GM18519 (cell line): ENCODE measurements around the gene PRKRA.
A peak's percentile ranks its signal among the peaks of the same experiment; 100 is the strongest.
"Not testable (repeated sequence)": the region's sequence is repeated elsewhere in the genome, so short reads cannot be mapped to it uniquely, and the experiment has no call there.

Experiments used
- ATAC-seq: cut with Tn5 transposase; IDR thresholded peaks from one replicate; pipeline ENCODE4 v1.9.1; 2021; ENCODE audit warnings: mild to moderate bottlenecking, moderate library complexity; ENCODE audit not compliant: unreplicated experiment, low FRiP score

Gene PRKRA

DNA sequence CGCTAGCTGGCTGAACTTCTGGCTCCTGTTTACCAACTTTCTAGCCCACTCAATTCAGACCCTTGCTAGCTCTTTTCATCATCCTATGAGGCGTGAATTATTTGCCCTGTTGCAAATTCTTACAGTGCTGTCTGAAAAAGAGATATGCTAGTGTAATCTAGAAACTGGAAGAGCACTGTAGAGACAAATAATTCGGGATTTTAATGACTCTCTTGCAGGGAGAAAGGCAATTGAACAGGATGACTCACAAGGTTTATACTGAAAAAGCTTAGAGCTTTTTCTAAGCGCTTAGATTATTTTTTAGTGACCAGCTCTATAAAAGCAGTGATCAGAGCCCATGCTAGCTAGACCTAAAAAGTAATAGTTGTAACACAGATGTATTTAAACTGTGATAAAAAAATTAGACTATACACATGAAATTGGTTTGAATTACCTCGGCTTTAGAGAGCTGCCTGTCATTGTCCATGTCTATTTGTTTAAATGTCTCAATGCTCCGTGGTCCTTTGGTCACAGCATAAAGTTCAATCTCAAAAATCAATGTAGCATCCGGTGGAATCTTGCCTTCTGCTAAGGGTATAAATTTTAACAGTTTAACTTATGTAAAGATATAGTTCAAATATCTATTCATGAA lies 18.4 kb upstream of the PRKRA start:
- no peak for ATAC-seq

DNA sequence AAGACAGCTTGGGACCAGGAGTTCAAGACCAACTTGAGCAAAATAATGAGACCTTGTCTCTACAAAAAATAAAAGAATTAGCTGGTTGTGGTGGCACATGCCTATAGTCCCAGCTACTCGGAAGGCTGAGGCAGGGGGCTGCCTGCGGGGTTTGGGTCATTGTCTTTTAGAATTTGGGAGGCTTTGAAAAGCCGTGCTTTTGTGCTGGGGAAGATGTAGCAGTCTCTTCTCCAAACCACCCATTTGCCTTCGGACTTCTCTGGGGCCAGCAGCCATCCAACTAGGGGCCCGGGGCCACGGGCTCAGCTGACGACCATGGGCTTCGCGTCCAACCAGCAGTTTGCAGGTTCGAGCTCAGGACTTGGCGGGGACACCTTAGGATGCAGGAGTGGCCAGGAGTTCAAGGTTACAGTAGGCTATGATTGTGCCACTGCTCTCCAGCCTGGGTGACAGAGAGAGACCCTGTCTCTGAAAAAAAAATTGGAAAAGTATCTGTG lies 6.5 kb upstream of the PRKRA start:
- no peak for ATAC-seq

GRCh38 chr2:178455947-178456346 lies 5.0 kb upstream of the PRKRA start:
- no peak for ATAC-seq

DNA sequence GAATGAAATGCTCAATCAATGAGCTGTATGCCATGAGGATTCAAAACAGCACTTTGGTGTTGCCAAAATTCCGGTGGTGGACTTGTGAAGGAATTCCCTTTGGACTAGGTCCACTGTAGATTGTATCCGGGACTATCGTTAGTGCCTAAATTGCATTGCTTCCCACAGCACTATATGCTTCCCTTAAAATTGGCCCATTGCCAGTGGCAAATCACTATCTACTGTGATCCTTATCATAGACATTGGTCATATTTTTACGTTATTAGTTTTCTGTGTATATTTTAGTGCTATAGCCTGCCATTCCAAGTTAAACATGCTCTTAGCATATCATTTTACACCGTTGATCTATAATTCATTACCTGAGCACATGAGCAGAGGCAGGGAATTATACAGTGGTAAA lies 1.9 kb upstream of the PRKRA start:
- ATAC-seq: no peak

DNA sequence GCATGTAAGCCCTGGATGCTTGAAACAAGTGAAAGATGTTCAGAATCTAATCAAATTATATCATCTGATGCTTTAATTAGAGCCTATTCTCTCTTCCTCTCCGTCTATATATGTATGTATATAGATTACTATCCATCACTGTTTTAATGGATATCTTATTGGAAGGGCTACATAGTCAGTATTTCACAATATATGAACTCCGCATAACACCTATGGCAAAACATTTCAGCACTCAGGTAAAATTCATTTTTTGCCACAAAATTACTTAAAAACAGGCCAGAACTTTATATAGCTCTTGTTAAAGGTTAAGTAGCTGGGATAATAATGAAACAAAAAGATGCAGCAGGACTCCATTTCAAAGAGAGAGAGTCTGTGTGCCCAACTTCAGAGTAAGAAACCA lies 1.4 kb upstream of the PRKRA start:
- ATAC-seq: no peak

DNA sequence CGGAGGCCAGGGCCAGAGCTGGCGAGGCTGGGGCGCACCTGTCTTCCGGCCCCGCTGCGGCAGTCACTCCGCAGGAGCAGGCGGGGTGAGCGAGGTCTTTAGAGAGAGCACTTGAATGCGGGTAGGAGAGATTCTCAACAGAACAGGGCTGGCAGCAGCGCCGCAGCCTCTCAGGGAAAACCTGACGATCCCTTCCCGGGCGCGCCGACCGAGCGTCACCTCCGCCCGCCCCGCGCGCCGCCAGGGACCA lies 526 bp downstream of the PRKRA start:
- ATAC-seq: peak; percentile 33

DNA sequence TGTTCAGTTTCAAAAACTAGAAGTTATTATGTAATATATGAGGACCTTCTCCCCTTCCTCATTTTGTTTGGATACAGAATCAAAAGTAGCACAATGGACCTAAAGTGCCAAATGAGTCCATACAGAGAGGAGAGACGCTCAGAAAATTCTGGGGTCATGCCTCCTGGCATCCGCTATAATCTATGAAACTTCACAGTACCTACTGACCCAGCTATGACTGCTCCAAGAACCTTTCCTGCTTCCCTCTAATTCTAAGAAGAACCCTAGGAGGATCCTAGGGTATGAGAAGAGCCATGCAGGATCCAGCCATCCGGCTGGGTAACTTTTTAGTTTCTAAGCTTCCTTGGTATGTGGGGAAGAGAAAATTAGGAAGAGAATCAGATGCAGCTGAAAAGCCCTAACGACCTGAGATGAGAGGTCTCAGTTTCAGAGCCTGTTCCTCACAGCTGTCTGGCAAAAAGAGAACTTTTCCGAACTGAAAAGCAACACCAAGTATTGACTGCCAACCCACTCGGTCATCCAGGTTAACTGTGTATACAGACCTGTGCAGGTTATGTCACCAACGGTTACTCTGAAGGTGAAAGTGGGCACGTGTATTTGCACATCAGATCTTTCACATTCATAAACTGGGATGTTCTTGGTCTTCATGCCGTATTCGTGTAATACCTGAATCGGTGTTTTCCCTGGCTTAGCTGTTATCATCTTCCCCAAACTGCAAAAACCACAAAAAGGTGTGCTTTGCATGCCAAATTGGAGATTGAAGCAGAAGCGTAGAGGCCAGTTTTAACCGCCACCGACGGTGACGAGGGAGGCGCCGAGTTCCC lies 1.1 kb downstream of the PRKRA start:
- peak; percentile 4 for ATAC-seq

- no peak for ATAC-seq
Observed at GRCh38 chr2:178448968-178449661, 1.9 kb downstream of the PRKRA start.

GRCh38 chr2:178441426-178441825 lies 9.5 kb downstream of the PRKRA start:
- no peak for ATAC-seq

GRCh38 chr2:178436662-178437061 lies 14.3 kb downstream of the PRKRA start:
- ATAC-seq: no peak

DNA sequence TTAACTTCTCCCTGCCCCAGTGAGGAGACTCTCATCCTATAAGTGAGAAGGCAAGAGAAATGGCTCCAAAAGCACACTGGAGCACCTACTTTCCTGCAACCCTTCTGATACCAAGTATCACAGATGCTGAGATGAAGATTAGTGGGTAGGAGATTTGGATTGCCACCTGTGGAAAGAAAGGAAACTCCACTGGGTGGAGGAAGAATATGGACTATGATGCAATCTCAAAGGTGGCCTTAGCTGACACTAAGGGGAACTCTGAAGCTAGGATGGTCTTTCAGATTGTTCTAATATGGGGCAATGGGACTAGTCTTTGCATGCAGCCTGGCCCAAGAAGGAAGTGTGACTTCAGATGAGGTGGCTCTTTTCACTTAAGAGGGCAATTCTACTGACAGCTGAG lies 21.6 kb downstream of the PRKRA start:
- no peak for ATAC-seq

GRCh38 chr2:178428396-178428806 lies 22.6 kb downstream of the PRKRA start:
- no peak for ATAC-seq

- ATAC-seq: no peak
Observed at GRCh38 chr2:178427458-178427857, 23.5 kb downstream of the PRKRA start.

GRCh38 chr2:178426388-178426787 lies 24.6 kb downstream of the PRKRA start:
- no peak for ATAC-seq

DNA sequence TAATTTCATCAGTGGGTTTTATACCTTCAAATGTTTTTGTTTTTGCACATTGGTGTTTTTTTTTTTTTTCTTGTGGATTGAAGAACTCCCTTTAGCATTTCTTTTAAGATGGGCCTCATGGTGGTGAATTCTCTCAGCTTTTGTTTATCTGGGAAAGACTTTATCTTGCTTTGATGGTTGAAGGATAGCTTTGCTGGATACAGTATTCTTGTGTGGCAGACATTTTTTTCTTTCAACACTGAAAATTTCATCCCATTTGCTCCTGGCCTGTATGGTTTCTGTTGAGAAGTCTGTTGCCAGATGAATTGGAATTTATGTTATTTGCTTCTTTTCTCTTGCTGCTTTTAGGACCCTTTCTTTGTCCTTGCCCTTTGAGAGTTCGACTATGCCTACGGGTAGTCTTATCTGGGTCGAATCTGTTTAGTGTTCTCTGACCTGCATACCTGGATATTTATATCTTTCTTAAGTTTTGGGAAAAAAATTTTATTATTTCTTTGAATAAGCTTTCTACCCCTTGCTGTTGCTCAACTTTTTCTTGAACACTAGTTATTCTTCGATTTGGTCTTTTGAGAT lies 25.6 kb downstream of the PRKRA start:
- no peak for ATAC-seq

DNA sequence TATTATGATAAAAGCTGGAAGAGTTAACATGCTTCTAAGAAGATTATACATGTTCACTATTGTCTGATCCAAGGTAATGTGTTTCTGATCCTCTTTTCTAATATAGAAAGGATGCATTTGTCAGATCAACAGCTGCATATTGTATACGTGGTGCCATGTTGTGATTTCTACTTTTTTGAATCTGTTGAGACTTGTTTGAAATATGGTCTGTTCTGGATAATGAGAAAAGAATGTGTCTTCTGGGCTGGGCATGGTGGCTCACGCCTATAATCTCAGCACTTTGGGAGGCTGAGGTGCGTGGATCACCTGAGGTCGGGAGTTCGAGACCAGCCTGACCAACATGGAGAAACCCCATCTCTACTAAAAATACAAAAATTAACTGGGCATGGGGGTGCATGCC lies 27.2 kb downstream of the PRKRA start:
- not testable (repeated sequence) for ATAC-seq

GRCh38 chr2:178422097-178422496 lies 28.9 kb downstream of the PRKRA start:
- ATAC-seq: no peak

- no peak for ATAC-seq
Observed at GRCh38 chr2:178420463-178420999, 30.4 kb downstream of the PRKRA start.

- ATAC-seq: no peak
Observed at GRCh38 chr2:178419123-178419522, 31.9 kb downstream of the PRKRA start.

- no peak for ATAC-seq
Observed at GRCh38 chr2:178418426-178418825, 32.5 kb downstream of the PRKRA start.

DNA sequence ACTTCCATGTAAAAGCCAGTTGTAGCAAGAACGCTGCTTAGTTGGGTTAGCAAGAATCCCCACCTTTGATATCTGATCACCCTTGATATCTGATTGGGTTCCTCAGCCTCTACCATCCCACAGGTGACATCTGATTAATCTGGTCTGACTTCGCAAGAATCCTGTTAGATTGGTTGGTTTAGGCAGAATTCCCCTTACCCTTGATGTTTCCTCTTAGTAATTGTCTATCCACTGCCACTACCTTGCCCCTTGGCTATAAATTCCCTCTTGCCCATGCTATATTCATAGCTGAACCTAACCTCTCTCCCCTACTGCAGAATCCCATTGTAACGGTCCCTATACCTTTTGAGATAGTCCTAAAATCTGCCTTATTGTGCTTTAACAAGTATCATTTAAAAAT lies 33.1 kb downstream of the PRKRA start:
- no peak for ATAC-seq
